ENCODE measurements around the gene OR4S1. TPM values are rescaled to one million over a fixed set of nuclear protein-coding genes. Genes with fewer than 3 reads are reported as not detected.
"Not testable (repeated sequence)": the region's sequence is repeated elsewhere in the genome, so short reads cannot be mapped to it uniquely, and the experiment has no call there.

Gene OR4S1
- total and polyA plus RNA-seq, 2 donors (not counting 1 experiment from before 2014, with no cell fraction given) = not detected

- H3K36me3 ChIP-seq (ENCODE audit: control insufficient read depth, insufficient read depth, low read length); H3K4me2 ChIP-seq (ENCODE audit: extremely low read depth, insufficient read depth, low read length); H3K4me1 ChIP-seq (ENCODE audit: control insufficient read depth, extremely low read depth, insufficient read depth, low read length); H3K27ac ChIP-seq (ENCODE audit: insufficient read depth, low read length); H3K9me3 ChIP-seq (ENCODE audit: control insufficient read depth, insufficient read depth, low read depth, low read length); DNase-seq (ENCODE audit: low read depth in 2 of 2); H3K9ac ChIP-seq (ENCODE audit: insufficient read depth, low read length); H3K27me3 ChIP-seq (ENCODE audit: control insufficient read depth, insufficient read depth, low read length); H3K4me3 ChIP-seq (replicated peaks in 1 of 4; ENCODE audit: control extremely low read depth in 1 of 4, insufficient read depth in 1 of 4, low read depth in 3 of 4, low read length in 4 of 4); H3K79me2 ChIP-seq (ENCODE audit: control insufficient read depth, insufficient read depth, low read length); H2AFZ ChIP-seq (ENCODE audit: low read length); H4K20me1 ChIP-seq (ENCODE audit: control insufficient read depth, extremely low read depth, insufficient read depth, low read length): not testable (repeated sequence)
Measured at GRCh38 chr11:48324620-48325019, 18.6 kb downstream of the OR4S1 start, which contains the start of gene OR4C3. Gene OR4C3, plus strand, starts transcription at chr11:48324920. Its CDS starts 102 bp downstream, at chr11:48325022.

DNA sequence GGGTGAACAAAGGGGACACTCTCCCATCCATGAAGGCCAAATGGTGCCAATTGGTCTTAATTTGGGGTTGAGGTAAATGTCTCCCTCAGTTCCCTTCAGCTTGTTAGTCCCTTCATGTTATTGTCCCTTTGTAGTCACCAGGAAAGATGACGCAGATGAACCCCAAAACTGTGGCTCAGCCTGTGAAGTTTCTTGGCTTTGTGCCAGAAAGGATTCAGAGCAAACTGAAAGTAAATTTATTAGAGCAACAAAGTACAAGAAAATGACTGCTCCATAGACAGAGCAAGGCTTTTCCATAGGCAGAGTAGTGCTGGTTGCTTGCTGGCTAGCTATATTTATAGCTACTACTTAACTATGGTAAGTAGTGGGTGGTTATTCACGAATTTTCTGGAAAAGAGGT is 35.4 kb downstream of the OR4S1 start:
- H3K9ac ChIP-seq (ENCODE audit: insufficient read depth, low read length) = no peak overlapping the region
- H3K4me1 ChIP-seq (ENCODE audit: control insufficient read depth, extremely low read depth, insufficient read depth, low read length) = no peaks in the 10 kb centered on the region
- TF ChIP-seq, protein P1, sequence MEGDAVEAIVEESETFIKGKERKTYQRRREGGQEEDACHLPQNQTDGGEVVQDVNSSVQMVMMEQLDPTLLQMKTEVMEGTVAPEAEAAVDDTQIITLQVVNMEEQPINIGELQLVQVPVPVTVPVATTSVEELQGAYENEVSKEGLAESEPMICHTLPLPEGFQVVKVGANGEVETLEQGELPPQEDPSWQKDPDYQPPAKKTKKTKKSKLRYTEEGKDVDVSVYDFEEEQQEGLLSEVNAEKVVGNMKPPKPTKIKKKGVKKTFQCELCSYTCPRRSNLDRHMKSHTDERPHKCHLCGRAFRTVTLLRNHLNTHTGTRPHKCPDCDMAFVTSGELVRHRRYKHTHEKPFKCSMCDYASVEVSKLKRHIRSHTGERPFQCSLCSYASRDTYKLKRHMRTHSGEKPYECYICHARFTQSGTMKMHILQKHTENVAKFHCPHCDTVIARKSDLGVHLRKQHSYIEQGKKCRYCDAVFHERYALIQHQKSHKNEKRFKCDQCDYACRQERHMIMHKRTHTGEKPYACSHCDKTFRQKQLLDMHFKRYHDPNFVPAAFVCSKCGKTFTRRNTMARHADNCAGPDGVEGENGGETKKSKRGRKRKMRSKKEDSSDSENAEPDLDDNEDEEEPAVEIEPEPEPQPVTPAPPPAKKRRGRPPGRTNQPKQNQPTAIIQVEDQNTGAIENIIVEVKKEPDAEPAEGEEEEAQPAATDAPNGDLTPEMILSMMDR (conservative IDR thresholded peaks at IDR 0.05 in 1 of 2, IDR thresholded peaks at IDR 0.05 in 1 of 2; ENCODE audit: low read depth in 1 of 2, low read length in 2 of 2) = no peak
- TF ChIP-seq EZH2 (IDR thresholded peaks at IDR 0.05; ENCODE audit: low read length, missing control alignments) = no peak
- H3K4me2 ChIP-seq (ENCODE audit: extremely low read depth, insufficient read depth, low read length) = no peak overlapping the region
- H4K20me1 ChIP-seq (ENCODE audit: control insufficient read depth, extremely low read depth, insufficient read depth, low read length) = no peaks in the 10 kb centered on the region
- no peaks in the 10 kb centered on the region for H3K79me2 ChIP-seq (ENCODE audit: control insufficient read depth, insufficient read depth, low read length)
- no peak overlapping the region for H3K27ac ChIP-seq (ENCODE audit: insufficient read depth, low read length)
- H3K9me3 ChIP-seq (ENCODE audit: control insufficient read depth, insufficient read depth, low read depth, low read length) = no peaks in the 10 kb centered on the region
- H2AFZ ChIP-seq (ENCODE audit: low read length) = no peak overlapping the region
- no peak overlapping the region for H3K4me3 ChIP-seq (replicated peaks in 1 of 4; ENCODE audit: control extremely low read depth in 1 of 4, insufficient read depth in 1 of 4, low read depth in 3 of 4, low read length in 4 of 4)
- no peaks in the 10 kb centered on the region for H3K36me3 ChIP-seq (ENCODE audit: control insufficient read depth, insufficient read depth, low read length)
- DNase-seq (ENCODE audit: low read depth in 2 of 2) = no peak
- no peaks in the 10 kb centered on the region for H3K27me3 ChIP-seq (ENCODE audit: control insufficient read depth, insufficient read depth, low read length)

DNA sequence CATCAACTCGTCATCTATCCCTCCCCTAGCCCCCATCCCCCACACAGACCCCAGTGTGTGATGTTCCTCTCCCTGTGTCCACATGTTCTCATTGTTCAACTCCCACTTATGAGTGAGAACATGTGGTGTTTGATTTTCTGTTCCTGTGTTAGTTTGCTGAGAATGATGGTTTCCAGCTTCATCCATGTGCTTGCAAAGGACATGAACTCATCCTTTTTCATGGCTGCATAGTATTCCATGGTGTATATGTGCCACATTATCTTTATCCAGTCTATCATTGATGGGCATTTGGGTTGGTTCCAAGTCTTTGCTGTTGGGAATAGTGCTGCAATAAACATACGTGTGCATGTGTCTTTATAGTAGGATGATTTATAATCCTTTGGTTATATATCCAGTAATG is 36.5 kb downstream of the OR4S1 start:
- not testable (repeated sequence) for DNase-seq (ENCODE audit: low read depth in 2 of 2); H3K4me1 ChIP-seq (ENCODE audit: control insufficient read depth, extremely low read depth, insufficient read depth, low read length); H4K20me1 ChIP-seq (ENCODE audit: control insufficient read depth, extremely low read depth, insufficient read depth, low read length)

GRCh38 chr11:48346286-48346685 is 40.3 kb downstream of the OR4S1 start:
- not testable (repeated sequence) for H4K20me1 ChIP-seq (ENCODE audit: control insufficient read depth, extremely low read depth, insufficient read depth, low read length); H3K4me1 ChIP-seq (ENCODE audit: control insufficient read depth, extremely low read depth, insufficient read depth, low read length); H3K9me3 ChIP-seq (ENCODE audit: control insufficient read depth, insufficient read depth, low read depth, low read length); H3K4me2 ChIP-seq (ENCODE audit: extremely low read depth, insufficient read depth, low read length); H3K79me2 ChIP-seq (ENCODE audit: control insufficient read depth, insufficient read depth, low read length); H3K36me3 ChIP-seq (ENCODE audit: control insufficient read depth, insufficient read depth, low read length); H2AFZ ChIP-seq (ENCODE audit: low read length); H3K9ac ChIP-seq (ENCODE audit: insufficient read depth, low read length); DNase-seq (ENCODE audit: low read depth in 2 of 2); H3K4me3 ChIP-seq (replicated peaks in 1 of 4; ENCODE audit: control extremely low read depth in 1 of 4, insufficient read depth in 1 of 4, low read depth in 3 of 4, low read length in 4 of 4); H3K27me3 ChIP-seq (ENCODE audit: control insufficient read depth, insufficient read depth, low read length); H3K27ac ChIP-seq (ENCODE audit: insufficient read depth, low read length)

More for the DNA sequence above, 36.5 kb downstream of the OR4S1 start:
- H3K27ac ChIP-seq (ENCODE audit: insufficient read depth, low read length); H3K9me3 ChIP-seq (ENCODE audit: control insufficient read depth, insufficient read depth, low read depth, low read length); H3K27me3 ChIP-seq (ENCODE audit: control insufficient read depth, insufficient read depth, low read length); H3K4me3 ChIP-seq (replicated peaks in 1 of 4; ENCODE audit: control extremely low read depth in 1 of 4, insufficient read depth in 1 of 4, low read depth in 3 of 4, low read length in 4 of 4); H2AFZ ChIP-seq (ENCODE audit: low read length); H3K4me2 ChIP-seq (ENCODE audit: extremely low read depth, insufficient read depth, low read length); H3K36me3 ChIP-seq (ENCODE audit: control insufficient read depth, insufficient read depth, low read length); H3K79me2 ChIP-seq (ENCODE audit: control insufficient read depth, insufficient read depth, low read length); H3K9ac ChIP-seq (ENCODE audit: insufficient read depth, low read length): not testable (repeated sequence)

Measured in fibroblast of lung (primary cell).